ENCODE measurements around the gene HERC2. TPM values are rescaled to one million over a fixed set of nuclear protein-coding genes. Genes with fewer than 3 reads are reported as not detected.

The HERC2 gene
- total RNA-seq, 3 donors from 2014 or later (not counting 1 experiment from before 2014, with no cell fraction given) = 54.2 to 64.0 (median 63.9) TPM

- no peaks in the 10 kb centered on the region for H3K36me3 Mint-ChIP-seq
- peak overlapping the region; percentile 50 to 84 for H3K27ac Mint-ChIP-seq
- TF ChIP-seq CTCF (IDR thresholded peaks at IDR 0.05) = no peak
- no peaks in the 10 kb centered on the region for H3K36me3 ChIP-seq (ENCODE audit: control insufficient read depth, insufficient read depth, low read length)
- no peaks in the 10 kb centered on the region for H3K9me3 Mint-ChIP-seq
- peak overlapping the region; percentile 78 for H3K4me3 Mint-ChIP-seq
- WGBS (ENCODE audit: insufficient coverage) = 79% methylated on average over 5 of the region's 5 CpGs
- H3K4me3 ChIP-seq (ENCODE audit: low read length) = no peak overlapping the region
- ATAC-seq (no peak), DNase-seq (no peak)
- H3K4me1 Mint-ChIP-seq = peaks cover 26 to 31% of the 10 kb centered on the region in 2 donors
- peaks cover 4% of the 10 kb centered on the region for H3K27me3 ChIP-seq (ENCODE audit: control insufficient read depth, insufficient read depth, low read length)
- intact Hi-C loops (cut with micrococcal nuclease) = no loop called here
- H3K27ac ChIP-seq (ENCODE audit: low read length) = peak overlapping the region; percentile 66
- no peaks in the 10 kb centered on the region for H3K9me3 ChIP-seq (ENCODE audit: control insufficient read depth, insufficient read depth, low read length)
- H3K27me3 Mint-ChIP-seq (ENCODE audit: low read depth in 2 of 2) = peaks cover 0 to 18% of the 10 kb centered on the region in 2 donors
- peaks cover 37% of the 10 kb centered on the region for H3K4me1 ChIP-seq (ENCODE audit: control insufficient read depth, insufficient read depth, low read length)
Observed at GRCh38 chr15:28105793-28106192, 216.2 kb downstream of the HERC2 start.

GRCh38 chr15:28105224-28105791 lies 216.7 kb downstream of the HERC2 start:
- WGBS (ENCODE audit: insufficient coverage) = 88% methylated on average over 9 of the region's 9 CpGs
- Histone ChIP-seq H3K27me3 (ENCODE audit: control insufficient read depth, insufficient read depth, low read length) (peaks cover 4% of the 10 kb centered on the region), H3K4me1 (ENCODE audit: control insufficient read depth, insufficient read depth, low read length) (peaks cover 34% of the 10 kb centered on the region), H3K9me3 (ENCODE audit: control insufficient read depth, insufficient read depth, low read length) (no peaks in the 10 kb centered on the region), H3K4me3 (ENCODE audit: low read length) (no peak overlapping the region), H3K36me3 (ENCODE audit: control insufficient read depth, insufficient read depth, low read length) (no peaks in the 10 kb centered on the region), H3K27ac (ENCODE audit: low read length) (no peak overlapping the region)
- TF ChIP-seq CTCF (IDR thresholded peaks at IDR 0.05) = no peak
- Mint-ChIP-seq H3K36me3 (no peaks in the 10 kb centered on the region), H3K4me3 (peak overlapping the region; percentile 78), H3K27ac (peak overlapping the region; percentile 50 to 84), H3K4me1 (peaks cover 23 to 34% of the 10 kb centered on the region in 2 donors), H3K27me3 (ENCODE audit: low read depth in 2 of 2) (peaks cover 3 to 19% of the 10 kb centered on the region in 2 donors), H3K9me3 (no peaks in the 10 kb centered on the region)
- DNase-seq (no peak), ATAC-seq (no peak)
- intact Hi-C loops (cut with micrococcal nuclease) = no loop called here

- no peak overlapping the region for H3K27ac Mint-ChIP-seq
- TF ChIP-seq CTCF (IDR thresholded peaks at IDR 0.05) = no peak
- H3K9me3 Mint-ChIP-seq = no peaks in the 10 kb centered on the region
- Histone ChIP-seq H3K4me1 (ENCODE audit: control insufficient read depth, insufficient read depth, low read length) (peaks cover 33% of the 10 kb centered on the region), H3K9me3 (ENCODE audit: control insufficient read depth, insufficient read depth, low read length) (no peaks in the 10 kb centered on the region), H3K27ac (ENCODE audit: low read length) (no peak overlapping the region), H3K27me3 (ENCODE audit: control insufficient read depth, insufficient read depth, low read length) (peaks cover 9% of the 10 kb centered on the region), H3K4me3 (ENCODE audit: low read length) (no peak overlapping the region), H3K36me3 (ENCODE audit: control insufficient read depth, insufficient read depth, low read length) (no peaks in the 10 kb centered on the region)
- H3K36me3 Mint-ChIP-seq = no peaks in the 10 kb centered on the region
- ATAC-seq (no peak), DNase-seq (no peak)
- 95% methylated on average over 10 of the region's 10 CpGs for WGBS (ENCODE audit: insufficient coverage)
- peaks cover 22 to 38% of the 10 kb centered on the region in 2 donors for H3K4me1 Mint-ChIP-seq
- H3K4me3 Mint-ChIP-seq = no peak overlapping the region
- H3K27me3 Mint-ChIP-seq (ENCODE audit: low read depth in 2 of 2) = peaks cover 12 to 28% of the 10 kb centered on the region in 2 donors
- intact Hi-C loops (cut with micrococcal nuclease) = no loop called here
Observed at GRCh38 chr15:28104326-28104725, 217.7 kb downstream of the HERC2 start.

GRCh38 chr15:28103831-28104230 lies 218.1 kb downstream of the HERC2 start:
- no peaks in the 10 kb centered on the region for H3K9me3 ChIP-seq (ENCODE audit: control insufficient read depth, insufficient read depth, low read length)
- no peaks in the 10 kb centered on the region for H3K9me3 Mint-ChIP-seq
- H3K4me3 Mint-ChIP-seq = no peak overlapping the region
- ATAC-seq (no peak), DNase-seq (no peak)
- H3K27me3 Mint-ChIP-seq (ENCODE audit: low read depth in 2 of 2) = peaks cover 12 to 28% of the 10 kb centered on the region in 2 donors
- no peak overlapping the region for H3K4me3 ChIP-seq (ENCODE audit: low read length)
- peaks cover 12% of the 10 kb centered on the region for H3K27me3 ChIP-seq (ENCODE audit: control insufficient read depth, insufficient read depth, low read length)
- TF ChIP-seq CTCF (IDR thresholded peaks at IDR 0.05) = no peak
- peaks cover 31% of the 10 kb centered on the region for H3K4me1 ChIP-seq (ENCODE audit: control insufficient read depth, insufficient read depth, low read length)
- intact Hi-C loops (cut with micrococcal nuclease) = no loop called here
- H3K36me3 ChIP-seq (ENCODE audit: control insufficient read depth, insufficient read depth, low read length) = no peaks in the 10 kb centered on the region
- H3K27ac Mint-ChIP-seq = no peak overlapping the region
- no peaks in the 10 kb centered on the region for H3K36me3 Mint-ChIP-seq
- no peak overlapping the region for H3K27ac ChIP-seq (ENCODE audit: low read length)
- WGBS (ENCODE audit: insufficient coverage) = 92% methylated on average over 10 of the region's 10 CpGs
- peaks cover 19 to 34% of the 10 kb centered on the region in 2 donors for H3K4me1 Mint-ChIP-seq
